ENCODE results near the gene LPP. TPM values are rescaled to one million over a fixed set of nuclear protein-coding genes. Genes with fewer than 3 reads are reported as not detected.

LPP gene
- total and polyA plus RNA-seq, 10 of the 15 experiments (the other 5 are each of a cell fraction or from before 2014, with no cell fraction given): under 0.01 to 0.62 (median 0.03) TPM

- TF ChIP-seq HDAC6 (IDR thresholded peaks at IDR 0.05; ENCODE audit: unreplicated experiment): no peak
- no peak for TF ChIP-seq BCL3 (IDR thresholded peaks at IDR 0.05; ENCODE audit: borderline replicate concordance, insufficient read depth, low read depth, low read length, poor library complexity, severe bottlenecking)
- TF ChIP-seq CHD2 (IDR thresholded peaks at IDR 0.05; ENCODE audit: borderline replicate concordance, low read depth, low read length): no peak
- TF ChIP-seq NFIC (IDR thresholded peaks at IDR 0.05; ENCODE audit: low read depth, low read length): no peak
Observed at GRCh38 chr3:188157971-188158370, 4.0 kb downstream of the LPP start (continued).

DNA sequence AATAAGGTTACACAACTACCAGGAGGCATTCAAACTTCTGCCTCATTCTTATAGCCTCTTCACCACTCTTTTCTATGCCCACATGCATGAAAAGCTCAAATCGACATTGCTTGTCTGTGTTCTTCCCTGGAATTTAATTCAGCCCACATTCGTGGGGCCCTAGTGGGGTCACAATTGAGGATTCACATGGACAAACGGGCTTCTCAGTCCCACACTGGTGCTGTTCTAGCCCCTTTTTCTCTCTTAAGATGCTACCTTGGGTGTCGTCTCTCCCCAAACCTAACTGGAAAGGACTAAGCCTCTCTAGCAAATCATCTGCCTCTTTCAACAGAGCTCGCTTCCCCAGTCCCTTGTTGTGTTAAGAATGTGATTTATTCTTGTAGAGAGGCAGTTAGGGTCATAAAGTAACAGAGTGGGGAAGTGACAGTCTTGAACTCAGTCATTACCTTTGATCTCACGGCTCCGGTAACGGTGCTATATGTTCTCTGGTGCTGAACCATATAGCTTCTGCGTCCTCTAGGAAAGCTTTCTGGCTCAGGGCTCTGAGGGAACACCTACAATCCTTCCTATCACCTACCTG, 4.9 kb downstream of the LPP start:
- SMC1A ChIA-PET (ENCODE audit: uncharacterized antibody, unreplicated experiment): no interaction called here
- CTCF ChIA-PET: interaction anchor here (1.3 kb wide), 1 partner anchor 411 kb away, joined by 3 read pairs; no protein-coding TSS in a partner anchor
- Histone ChIP-seq H3K9me3 (replicated peaks; ENCODE audit: control insufficient read depth, insufficient read depth, low read length) (no peaks in the 10 kb centered on the region), H3K79me2 (ENCODE audit: control insufficient read depth, insufficient read depth, low read length) (no peaks in the 10 kb centered on the region), H3K4me3 (no peak overlapping the region), H3K27me3 (replicated peaks in 1 of 2; ENCODE audit: control insufficient read depth in 2 of 2, insufficient read depth in 2 of 2, low read length in 1 of 2) (peaks cover 2 to 3% of the 10 kb centered on the region in 2 experiments), H3K4me2 (ENCODE audit: control insufficient read depth, insufficient read depth) (no peak overlapping the region), H3K9ac (ENCODE audit: control insufficient read depth, insufficient read depth, low read length) (no peak overlapping the region), H3K4me1 (ENCODE audit: control insufficient read depth, insufficient read depth, low read length) (no peaks in the 10 kb centered on the region), H4K20me1 (ENCODE audit: control insufficient read depth, insufficient read depth) (no peaks in the 10 kb centered on the region), H3K27ac (ENCODE audit: control insufficient read depth, insufficient read depth) (no peak overlapping the region), H3K36me3 (ENCODE audit: control insufficient read depth in 2 of 2, insufficient read depth in 2 of 2, low read length in 1 of 2) (no peaks in the 10 kb centered on the region), H2AFZ (ENCODE audit: control insufficient read depth, low read depth, low read length) (no peak overlapping the region)
- WGBS (ENCODE audit: insufficient coverage, insufficient replicate concordance, low lambda C conversion rate, missing lambda C conversion rate): 31% methylated on average over 8 of the region's 9 CpGs
- no peak for DNase-seq (ENCODE audit: low read depth, low spot score)
- RAD21 ChIA-PET (ENCODE audit: unreplicated experiment): no interaction called here
- BruUV-seq (replicated peaks): no TSS peak
- no peak for FAIRE-seq
- no peak for TF ChIP-seq MXI1 (IDR thresholded peaks at IDR 0.05; ENCODE audit: low read depth, low read length)
- no peak for TF ChIP-seq TCF3 (IDR thresholded peaks at IDR 0.05; ENCODE audit: borderline replicate concordance, insufficient read depth, low read depth, low read length)
- TF ChIP-seq, protein P1, sequence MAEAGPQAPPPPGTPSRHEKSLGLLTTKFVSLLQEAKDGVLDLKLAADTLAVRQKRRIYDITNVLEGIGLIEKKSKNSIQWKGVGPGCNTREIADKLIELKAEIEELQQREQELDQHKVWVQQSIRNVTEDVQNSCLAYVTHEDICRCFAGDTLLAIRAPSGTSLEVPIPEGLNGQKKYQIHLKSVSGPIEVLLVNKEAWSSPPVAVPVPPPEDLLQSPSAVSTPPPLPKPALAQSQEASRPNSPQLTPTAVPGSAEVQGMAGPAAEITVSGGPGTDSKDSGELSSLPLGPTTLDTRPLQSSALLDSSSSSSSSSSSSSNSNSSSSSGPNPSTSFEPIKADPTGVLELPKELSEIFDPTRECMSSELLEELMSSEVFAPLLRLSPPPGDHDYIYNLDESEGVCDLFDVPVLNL (IDR thresholded peaks at IDR 0.05; ENCODE audit: low read depth, low read length): no peak
- TF ChIP-seq SIN3A (IDR thresholded peaks at IDR 0.05; ENCODE audit: low read depth, low read length): no peak
- TF ChIP-seq BACH1 (IDR thresholded peaks at IDR 0.05; ENCODE audit: borderline replicate concordance): no peak
- no peak for TF ChIP-seq STAT3 (IDR thresholded peaks at IDR 0.05; ENCODE audit: low read depth, low read length)
- no peak for TF ChIP-seq SUZ12 (IDR thresholded peaks at IDR 0.05; ENCODE audit: unreplicated experiment)
- TF ChIP-seq YBX1 (IDR thresholded peaks at IDR 0.05): no peak
- TF ChIP-seq YY1 (IDR thresholded peaks at IDR 0.05; ENCODE audit: low read depth, low read length): no peak
- intact Hi-C loops (cut with micrococcal nuclease; ENCODE audit: unreplicated experiment) (no loop called here), in situ Hi-C loops (cut with MboI) (no loop called here)
- no peak for ATAC-seq
- POLR2A ChIA-PET: no interaction called here

Measured in GM12878 (cell line).